Measurements from ENCODE around the gene VANGL2.

Gene VANGL2

DNA sequence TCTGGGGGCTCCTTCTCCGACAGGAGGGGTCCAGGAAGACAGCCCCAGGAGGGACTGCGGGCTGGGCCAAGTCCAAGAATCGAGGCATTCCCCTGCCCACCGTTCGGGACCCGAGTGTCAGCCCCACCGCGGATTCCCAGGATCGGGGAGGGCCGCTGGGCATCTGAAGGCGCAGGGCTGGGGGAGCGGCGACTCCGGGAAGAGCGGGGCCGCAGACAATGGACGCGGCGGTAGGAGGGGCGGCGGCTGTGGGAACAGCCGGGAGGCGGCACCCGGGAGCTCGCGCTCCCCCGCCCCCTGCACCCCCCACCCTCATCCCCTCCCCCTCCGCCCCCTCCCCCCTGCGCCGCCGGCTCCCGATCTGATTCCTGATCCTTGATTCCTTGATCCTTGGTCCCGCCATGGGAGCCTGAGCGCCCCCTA lies at the start of gene VANGL2:
VANGL2 (plus strand) TSS at position 342 of the 423 bp plus-strand sequence. CDS start 15,274 bp downstream, outside the sequence.
- intact Hi-C loops (cut with DNase I) = no loop called here
- peak; percentile 42 to 90 (median 80) for DNase-seq

DNA sequence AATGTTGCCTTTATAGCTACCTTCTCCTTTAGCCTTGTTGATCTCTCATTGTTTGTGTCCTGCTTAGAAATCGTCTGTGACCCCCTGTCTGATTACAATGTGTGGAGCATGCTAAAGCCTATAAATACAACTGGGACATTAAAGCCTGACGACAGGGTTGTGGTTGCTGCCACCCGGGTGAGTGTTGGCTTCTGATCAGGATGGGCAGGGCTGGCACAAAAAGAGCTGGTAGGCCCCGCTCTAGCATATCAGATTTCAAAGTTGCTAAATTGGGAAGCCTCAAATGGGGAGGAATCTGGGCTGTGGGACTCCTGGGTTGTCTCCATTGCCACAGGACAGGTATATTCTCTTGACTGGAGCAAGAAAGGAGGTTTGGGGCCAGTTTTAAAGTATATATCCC lies 48.7 kb upstream of the VANGL2 start:
- intact Hi-C loops (cut with DNase I) = no loop called here
- peak in 1 of 42 donors; percentile 25 for DNase-seq

DNA sequence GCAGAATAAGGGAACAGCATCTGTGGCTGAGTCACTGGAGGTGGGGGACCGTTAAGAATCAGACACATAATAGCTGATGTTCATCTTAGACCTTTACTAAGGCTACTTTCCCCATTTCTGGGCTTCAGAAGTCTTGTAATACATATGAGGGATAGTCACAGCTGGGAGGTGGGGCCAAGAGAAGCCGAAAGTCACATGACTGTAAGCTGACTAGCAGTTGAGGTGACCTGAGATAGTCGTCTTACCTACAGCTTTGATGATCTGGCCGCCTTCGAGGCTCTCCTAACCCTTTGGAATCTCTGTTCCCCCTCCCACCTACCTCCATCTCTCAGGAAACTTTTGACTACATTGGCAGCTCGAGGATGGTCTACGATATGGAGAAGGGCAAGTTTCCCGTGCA lies 47.8 kb upstream of the VANGL2 start:
- intact Hi-C loops (cut with DNase I) = no loop called here
- DNase-seq = no peak

DNA sequence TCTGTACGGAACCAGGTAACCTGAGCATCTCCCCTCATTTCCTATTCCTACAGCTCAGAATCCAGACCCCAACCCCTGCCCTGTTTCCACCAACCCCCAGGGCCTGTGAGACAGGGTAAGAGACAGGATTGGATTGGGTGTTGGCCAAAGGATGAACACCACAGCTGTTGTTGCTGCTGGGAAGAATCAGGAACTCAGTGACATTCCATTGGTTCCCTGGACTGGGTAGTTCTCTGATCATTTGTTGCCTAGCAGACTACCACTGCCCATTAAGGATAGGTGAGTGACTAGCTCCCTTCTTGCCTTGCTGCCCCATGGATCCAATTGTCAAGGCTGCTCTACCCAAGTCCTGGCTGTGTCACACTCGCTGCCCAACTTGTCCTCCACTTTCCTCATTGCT lies 47.1 kb upstream of the VANGL2 start:
- DNase-seq = no peak
- intact Hi-C loops (cut with DNase I) = no loop called here

DNA sequence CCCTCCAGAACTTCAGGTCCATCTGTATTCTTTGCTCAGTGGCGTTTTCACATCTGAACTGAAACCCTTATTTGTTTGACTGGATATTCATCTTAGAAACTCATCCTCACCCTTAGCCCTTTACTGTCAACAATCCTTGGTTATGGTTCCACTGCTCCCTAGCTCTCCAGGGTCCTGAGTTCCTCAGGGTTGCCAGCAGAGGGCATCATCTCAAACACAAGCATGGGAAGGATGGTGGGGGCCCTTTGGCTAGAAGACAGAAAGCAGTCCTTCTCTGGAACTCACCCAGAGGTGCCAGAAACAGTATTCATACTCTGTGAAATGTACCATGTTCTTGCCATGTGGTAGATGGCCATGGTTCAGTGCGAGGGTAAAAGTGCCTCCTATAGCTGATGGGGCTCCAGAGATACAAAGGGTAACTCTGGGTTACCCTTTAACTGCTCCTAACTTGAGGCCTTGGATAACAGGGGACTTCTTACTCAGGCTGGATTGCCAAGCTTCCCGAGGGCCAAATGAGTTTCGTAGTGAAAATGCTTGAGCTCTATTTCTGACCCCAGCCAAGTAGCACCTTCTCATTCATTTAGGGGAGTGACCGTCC lies 45.9 kb upstream of the VANGL2 start:
- intact Hi-C loops (cut with DNase I) = no loop called here
- DNase-seq = peak in 4 of 42 donors; percentile 12 to 59 (median 30)

DNA sequence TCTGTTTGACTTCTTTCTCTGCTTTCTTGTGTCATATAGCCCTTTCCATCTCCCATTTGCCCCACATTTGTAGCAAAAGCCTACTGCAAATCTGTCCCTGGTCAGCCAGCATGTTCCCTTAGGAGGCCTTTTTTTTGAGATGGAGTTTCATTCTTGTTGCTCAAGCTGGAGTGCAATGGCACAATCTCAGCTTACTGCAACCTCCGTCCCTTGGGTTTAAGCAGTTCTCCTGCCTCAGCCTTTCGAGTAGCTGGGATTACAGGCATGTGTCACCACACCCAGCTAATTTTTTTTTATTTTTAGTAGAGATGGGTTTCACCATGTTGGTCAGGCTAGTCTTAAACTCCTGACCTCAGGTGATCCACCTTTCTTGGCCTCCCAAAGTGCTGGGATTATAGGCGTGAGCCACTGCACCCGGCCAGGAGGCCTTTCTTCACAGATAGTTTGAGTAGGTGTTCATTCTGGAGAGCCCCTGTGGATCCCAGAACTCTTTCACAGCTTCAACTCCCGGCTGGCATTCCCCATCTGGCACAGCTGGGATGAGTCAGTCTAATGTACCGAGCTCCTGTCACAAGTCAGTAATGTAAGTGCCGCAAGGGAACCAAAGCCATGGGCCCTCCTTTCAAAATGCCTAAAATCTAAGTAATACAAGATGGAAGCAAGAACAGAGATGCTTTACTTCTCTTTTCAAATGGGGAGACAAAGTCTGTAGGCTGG lies 42.9 kb upstream of the VANGL2 start:
- DNase-seq = no peak

DNA sequence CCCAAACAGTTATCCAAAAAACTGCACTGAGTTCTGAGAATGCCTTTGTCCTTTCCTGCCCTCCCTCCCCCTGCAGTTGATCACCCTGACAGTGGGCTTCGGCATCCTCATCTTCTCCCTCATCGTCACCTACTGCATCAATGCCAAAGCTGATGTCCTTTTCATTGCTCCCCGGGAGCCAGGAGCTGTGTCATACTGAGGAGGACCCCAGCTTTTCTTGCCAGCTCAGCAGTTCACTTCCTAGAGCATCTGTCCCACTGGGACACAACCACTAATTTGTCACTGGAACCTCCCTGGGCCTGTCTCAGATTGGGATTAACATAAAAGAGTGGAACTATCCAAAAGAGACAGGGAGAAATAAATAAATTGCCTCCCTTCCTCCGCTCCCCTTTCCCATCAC lies 42.3 kb upstream of the VANGL2 start:
- DNase-seq = no peak

More for the DNA sequence above, 42.9 kb upstream of the VANGL2 start:
- intact Hi-C loops (cut with DNase I) = no loop called here

DNA sequence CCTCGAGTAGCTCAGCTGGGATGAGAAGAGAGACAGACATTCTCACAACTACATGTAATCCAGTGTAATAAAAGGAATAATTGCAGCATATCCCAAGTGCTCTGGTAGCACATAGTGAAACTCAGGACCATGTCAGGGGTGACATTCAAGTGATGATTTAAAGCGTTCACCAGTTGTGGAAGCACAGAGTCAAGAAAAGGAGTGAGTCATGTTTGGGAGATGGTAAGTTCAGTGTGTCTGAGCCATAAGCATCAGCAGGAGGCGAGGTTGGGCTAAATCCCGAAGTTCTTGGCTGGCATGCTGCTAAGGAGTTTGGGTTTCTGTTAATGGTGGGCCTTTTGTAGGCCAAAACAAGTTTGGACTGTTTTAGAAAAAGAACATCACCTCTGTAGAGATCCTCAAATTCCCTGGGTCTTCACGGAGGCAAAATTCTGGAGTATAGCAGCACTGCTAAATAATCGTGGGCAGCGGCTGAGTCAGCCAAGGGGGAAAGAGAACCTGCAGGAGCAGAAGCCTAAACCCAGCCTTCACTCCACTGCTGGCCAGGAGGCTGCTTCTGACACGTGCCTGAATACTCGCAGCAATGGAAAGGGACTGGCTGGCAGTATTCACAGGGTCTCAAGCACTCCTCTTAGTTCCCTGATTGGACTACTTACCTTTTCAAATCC lies 40.7 kb upstream of the VANGL2 start:
- intact Hi-C loops (cut with DNase I) = no loop called here
- DNase-seq = peak in 22 of 42 donors; percentile 8 to 69 (median 36)

More for the DNA sequence above, 42.3 kb upstream of the VANGL2 start:
- intact Hi-C loops (cut with DNase I) = no loop called here

DNA sequence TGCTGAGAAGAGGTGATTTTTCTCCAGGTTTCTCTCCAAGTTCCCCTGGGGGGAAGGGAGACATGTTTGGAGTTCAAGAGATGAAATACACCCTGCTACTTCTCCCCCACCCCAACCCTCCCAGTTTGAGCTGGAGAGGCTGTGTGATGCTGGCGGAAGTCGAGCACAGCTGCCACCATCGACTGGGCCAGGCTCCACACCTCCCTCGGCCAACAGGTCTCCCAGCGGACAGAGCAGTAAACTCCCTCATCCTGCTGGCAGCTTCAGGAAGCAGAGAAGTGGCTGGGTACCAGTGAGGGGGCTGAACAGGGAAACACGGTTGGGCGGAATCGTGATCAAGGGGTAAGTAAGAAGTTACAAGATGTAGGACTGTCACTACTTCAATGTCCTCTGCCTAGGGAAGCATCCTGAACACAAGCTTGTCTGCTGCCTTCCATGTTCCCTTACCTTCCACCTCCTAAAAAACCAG lies 40.1 kb upstream of the VANGL2 start:
- intact Hi-C loops (cut with DNase I) = no loop called here
- DNase-seq = no peak

DNA sequence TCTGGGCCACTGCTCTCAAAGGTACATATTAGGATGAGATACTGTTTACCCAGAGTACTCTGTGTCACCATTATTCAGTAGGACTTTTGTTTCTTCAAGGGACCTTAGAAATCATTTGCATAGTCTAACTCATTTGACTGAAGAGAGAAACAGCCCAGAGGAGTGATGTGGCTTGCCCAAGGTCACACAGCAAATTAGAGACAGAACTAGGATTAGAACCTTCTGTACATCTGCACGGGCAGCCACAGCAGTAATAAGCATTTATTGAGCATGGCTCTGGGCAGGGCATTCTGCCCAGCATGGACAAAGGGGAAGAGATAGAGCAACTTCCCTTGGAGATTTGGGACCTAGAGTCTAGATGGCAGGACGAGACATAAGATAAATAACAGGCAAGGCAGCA lies 39.2 kb upstream of the VANGL2 start:
- intact Hi-C loops (cut with DNase I) = no loop called here
- DNase-seq = no peak

DNA sequence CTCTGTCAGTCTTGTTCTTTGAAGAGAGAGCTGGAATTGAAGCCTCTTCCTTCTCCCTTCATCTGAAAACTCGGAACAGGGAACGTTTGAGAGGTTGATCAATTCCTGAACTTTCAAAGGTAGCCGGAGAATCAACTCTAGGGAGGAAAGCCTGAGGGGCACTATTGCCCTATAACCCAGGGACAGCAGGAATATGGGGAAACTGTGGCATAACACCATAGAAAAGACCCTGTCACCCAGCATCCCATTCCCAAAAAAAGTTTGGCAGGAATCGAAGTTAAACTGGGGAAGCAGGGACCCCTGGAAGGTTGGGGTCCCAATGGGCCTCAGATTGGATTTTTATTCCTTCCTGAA lies 38.6 kb upstream of the VANGL2 start:
- no peak for DNase-seq
- intact Hi-C loops (cut with DNase I) = no loop called here

DNA sequence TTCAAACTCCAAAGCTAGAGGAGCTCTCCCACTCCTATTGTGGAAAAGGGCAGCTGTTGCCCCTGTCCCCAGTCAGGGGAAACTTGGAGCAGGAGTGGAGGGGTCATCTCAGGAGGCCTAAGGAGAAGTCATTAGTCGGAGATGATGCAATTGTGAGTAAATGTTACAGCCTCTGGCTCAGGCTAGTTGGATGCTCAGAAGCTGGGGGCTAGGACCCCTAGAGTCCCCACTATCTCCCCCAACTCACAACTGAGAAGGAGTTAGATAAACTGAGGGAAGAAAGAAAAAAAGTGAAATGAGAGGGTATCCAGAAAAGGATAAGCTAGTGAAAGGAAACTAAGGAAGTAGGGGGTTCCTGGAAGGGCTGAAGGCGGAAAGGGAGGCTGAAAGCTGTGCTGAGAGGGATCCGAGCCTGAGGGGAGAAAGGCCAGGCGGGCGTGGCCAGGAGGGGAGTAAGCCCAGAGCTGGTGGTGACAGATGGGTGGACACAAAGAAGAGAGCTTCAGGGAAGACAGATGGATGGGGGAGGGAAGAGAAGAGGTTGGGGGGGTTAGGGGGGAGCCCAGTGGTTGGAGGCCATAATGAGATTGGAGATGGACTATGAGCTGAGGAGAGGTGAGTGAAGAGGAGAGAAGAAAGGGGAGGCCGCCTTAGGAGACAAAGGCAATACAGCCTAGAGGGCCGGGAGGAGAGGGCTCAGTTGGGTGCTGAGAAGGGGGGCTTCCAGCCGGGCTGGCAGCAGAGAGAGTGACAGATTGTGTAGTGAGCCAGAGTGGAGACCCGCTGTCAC lies 38.0 kb upstream of the VANGL2 start:
- intact Hi-C loops (cut with DNase I) = no loop called here
- peak in 1 of 42 donors; percentile 30 for DNase-seq

DNA sequence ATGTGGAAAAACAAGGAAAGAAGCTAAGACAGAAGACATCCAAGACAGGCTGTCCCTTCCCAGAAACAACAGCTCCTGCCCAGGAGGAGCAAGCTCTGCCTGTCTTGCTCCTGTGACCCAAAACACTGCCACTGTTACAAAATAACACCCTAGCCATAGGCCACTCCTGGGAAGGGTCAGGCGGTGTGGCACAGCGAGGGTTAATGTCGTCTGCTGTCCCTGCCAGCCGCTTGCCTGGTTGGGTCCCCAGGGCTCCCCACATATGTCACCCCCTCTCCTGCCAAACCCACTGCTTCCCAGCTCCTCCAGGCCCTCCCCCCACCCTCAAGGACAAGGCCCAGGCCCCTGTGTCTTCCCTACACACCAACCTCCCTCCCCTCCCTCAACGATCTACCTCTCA lies 37.4 kb upstream of the VANGL2 start:
- peak in 1 of 42 donors; percentile 21 for DNase-seq

DNA sequence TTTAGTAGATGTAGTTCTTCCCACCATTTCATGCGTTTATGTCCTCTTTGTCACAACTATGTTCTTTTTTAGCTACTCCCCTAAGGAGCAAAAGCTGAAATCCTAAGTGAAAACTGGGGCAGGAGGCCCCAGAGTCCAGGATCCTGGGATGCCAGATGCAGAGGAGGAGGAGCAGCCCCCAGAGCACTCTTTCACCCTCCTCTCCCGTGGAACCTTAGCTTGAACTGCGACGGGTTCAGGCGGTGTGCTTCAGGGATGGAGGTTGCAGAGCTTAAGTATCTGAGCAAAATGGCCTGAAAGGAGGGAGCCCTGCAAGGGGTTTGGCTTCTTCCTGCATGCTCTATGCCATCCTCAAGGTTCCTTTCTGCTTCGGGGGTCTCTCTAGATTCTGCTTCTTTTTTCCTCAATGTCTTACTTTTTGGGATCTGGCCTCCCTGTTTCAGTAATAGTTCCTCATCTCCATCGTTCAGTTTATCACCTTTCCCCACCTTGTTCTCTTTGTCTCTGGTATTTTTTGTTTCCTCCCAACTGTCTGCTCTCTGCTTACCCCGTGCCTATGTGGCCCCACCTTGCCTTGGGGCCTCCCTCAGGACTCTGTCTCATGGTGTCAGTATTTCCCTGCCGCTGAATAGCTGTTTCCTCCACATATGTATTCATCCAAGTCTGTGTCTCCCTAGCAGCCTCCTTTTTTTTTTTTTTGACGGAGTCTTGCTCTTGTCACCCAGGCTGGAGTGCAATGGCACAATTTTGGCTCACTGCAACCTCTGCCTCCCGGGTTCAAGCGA lies 36.2 kb upstream of the VANGL2 start:
- DNase-seq = peak in 1 of 42 donors; percentile 20
- intact Hi-C loops (cut with DNase I) = no loop called here

More for the DNA sequence above, 37.4 kb upstream of the VANGL2 start:
- intact Hi-C loops (cut with DNase I) = no loop called here

DNA sequence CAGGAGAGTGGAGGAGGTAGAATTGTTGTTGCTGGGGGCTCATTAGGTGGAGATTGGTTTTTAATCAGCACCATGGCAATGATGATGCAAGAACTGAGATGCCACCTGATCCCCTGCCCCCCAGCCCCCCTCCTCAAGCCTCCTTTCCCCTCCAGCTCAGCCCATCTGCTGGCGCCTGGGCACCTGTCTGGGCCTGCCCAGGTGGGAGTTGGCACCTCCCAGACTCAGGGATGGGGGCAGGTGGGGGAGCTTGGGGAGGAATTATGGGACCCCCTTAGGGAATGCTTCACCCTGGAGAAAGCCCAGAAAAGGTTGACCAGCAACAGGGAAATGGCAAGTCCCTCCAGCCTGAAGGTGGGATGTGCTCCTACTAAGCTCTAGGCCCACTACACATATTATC lies 35.0 kb upstream of the VANGL2 start:
- intact Hi-C loops (cut with DNase I) = no loop called here
- no peak for DNase-seq

DNA sequence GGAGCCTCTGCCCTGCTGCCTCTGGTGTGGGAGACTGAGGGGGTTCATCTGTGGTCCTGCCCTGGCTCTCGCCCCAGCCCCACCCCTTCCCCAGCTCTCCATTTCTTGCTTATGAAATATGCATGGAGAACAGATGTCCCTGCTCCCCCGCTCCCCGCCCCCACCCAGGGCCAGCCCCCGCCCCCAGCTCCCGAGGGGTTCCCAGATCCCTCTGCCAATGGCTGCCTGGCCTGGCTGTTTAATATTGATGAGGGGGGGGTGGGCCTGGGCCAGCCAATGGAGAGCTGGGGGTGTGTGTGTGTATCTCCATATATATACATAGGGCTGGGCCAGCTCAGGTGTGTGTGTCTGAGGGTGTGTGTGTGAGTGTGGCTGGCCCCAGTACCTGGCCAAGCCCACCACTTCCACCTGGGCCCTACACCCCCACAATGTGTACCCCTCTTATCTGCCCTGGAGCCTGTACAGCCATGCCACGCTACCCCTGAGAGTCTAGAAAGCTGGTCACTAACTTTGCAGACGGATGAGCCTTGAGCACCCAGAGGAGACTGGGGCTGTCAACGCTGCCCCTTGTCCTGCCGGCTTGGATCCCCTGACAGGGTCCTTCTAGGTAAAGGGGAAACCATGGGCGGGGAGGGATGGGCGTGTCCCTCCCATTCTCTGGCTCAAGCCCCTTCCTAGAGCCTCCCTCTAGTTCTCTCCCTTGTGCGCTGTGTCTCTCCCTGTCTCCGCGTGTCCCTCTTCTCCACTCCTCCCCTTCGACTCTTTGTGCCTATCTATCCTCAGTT lies 33.4 kb upstream of the VANGL2 start, which contains the start of gene NHLH1:
NHLH1 (plus strand) TSS at position 341 of the 785 bp plus-strand sequence. CDS start 3,661 bp downstream, outside the sequence.
- peak in 1 of 42 donors; percentile 28 for DNase-seq
- intact Hi-C loops (cut with DNase I) = no loop called here

DNA sequence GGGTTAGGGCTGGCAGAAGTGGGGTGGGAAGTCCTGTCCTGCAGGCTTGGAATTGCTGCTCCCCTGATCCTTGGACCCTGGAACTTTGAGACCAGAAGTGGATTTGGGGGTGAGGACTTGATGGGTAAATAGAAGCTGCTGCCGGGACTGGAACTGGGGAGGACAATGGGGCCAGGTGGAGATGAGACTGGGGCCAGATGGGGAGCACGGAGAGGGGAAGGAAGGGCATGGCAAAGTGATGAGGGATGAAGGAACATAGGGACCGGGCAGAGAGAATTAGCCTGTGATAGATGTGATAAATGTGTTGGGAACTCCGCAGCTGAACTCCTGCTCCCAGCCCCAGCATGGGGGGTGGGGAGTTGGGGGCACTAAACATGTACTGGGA lies 32.9 kb upstream of the VANGL2 start:
- intact Hi-C loops (cut with DNase I) = no loop called here

More for the DNA sequence above, 32.9 kb upstream of the VANGL2 start:
- peak in 1 of 42 donors; percentile 14 for DNase-seq
